Motor neuron (in vitro differentiated cells): ENCODE measurements around the gene TNFSF12. TPM values are rescaled to one million over a fixed set of nuclear protein-coding genes. Genes with fewer than 3 reads are reported as not detected.

ENCODE experiments used
- ATAC-seq, 8 experiments: fragments of 200-7000 bp; cut with Tn5 transposase; replicated peaks in 6 of 8; 2 replicates each; pipeline ENCODE4 v1.8.0; 2021; ENCODE audit warnings: mild to moderate bottlenecking in 8 of 8, moderate library complexity in 8 of 8
- H3K27ac ChIP-seq, 2 donors: fragments of 250-450 bp; sonication (Bioruptor Pico); 2 replicates each; pipeline ENCODE4 v1.9.0; 2021; ENCODE audit warnings: antibody characterized with exemption in 2 of 2, mild to moderate bottlenecking in 2 of 2, moderate library complexity in 1 of 2
- H3K4me1 ChIP-seq, 2 donors: fragments of 250-450 bp; sonication (Bioruptor Pico); replicated peaks in 1 of 2; 2 replicates each; pipeline ENCODE4 v1.6.1; 2021; ENCODE audit warnings: antibody characterized with exemption in 2 of 2, mild to moderate bottlenecking in 2 of 2, moderate library complexity in 1 of 2
- H3K4me3 ChIP-seq, 5 donors: fragments of 250-450 bp; sonication (Bioruptor Pico); 2 replicates each; pipeline ENCODE4 v1.9.0; 2021; ENCODE audit warnings: antibody characterized with exemption in 5 of 5, mild to moderate bottlenecking in 5 of 5, moderate library complexity in 4 of 5
- WGBS, 10 experiments: fragments of 450-650 bp; shearing (Covaris generic); methylation state at CpG; one replicate each; pipeline ENCODE4 v1.0.0; 2022; 5-methylcytosine and 5-hydroxymethylcytosine counted together
- in situ Hi-C, 9 experiments: fragments of 400-800 bp; cut with MboI; loops; one replicate each; pipeline ENCODE4 v1.15.0; 2021; ENCODE audit warnings: low sequenced_read_pairs in 9 of 9, low pct_unique_long_range_greater_than_20kb in 2 of 9; ENCODE audit not compliant: unreplicated experiment in 9 of 9
- total RNA-seq, 8 experiments: library from RNA; unstranded; fragments of 300-600 nt; gene quantifications; 2 replicates each; pipeline versions ENCODE4 v1.2.3 to v1.2.4, GENCODE V29; 2022

The TNFSF12 gene
- total RNA-seq, 8 experiments from 2014 or later: 0.22 to 2.9 (median 0.93) TPM; not detected in 1

DNA sequence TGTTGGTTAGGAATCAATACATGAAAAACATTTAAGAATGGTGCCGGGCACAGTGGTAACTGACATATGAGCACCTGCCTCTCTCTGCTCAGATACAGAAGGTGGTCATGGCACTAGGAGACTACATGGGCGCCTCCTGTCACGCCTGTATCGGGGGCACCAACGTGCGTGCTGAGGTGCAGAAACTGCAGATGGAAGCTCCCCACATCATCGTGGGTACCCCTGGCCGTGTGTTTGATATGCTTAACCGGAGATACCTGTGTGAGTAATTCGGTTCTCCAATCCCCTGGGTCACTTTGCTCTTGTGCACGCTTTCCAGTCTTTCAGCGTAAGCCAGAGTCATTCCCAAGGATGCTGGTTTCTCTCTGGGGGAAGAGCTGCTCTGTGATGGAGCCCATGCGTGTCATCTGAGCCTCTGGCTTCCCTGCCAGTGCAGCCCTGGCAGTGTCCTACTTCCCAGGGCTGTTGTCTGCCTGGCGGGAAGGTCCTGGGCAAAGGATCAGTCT, 27.6 kb downstream of the TNFSF12 start:
- ATAC-seq: no peak
- Histone ChIP-seq H3K4me3 (no peak overlapping the region), H3K4me1 (peaks cover 18 to 20% of the 10 kb centered on the region in 2 donors), H3K27ac (no peak overlapping the region)
- in situ Hi-C loops: no loop called here
- 62 to 100% (median 91%) methylated on average over 2 to 6 of the region's 14 CpGs; no CpG with 5 or more reads in 2 of the 10 experiments for WGBS, 10 experiments

DNA sequence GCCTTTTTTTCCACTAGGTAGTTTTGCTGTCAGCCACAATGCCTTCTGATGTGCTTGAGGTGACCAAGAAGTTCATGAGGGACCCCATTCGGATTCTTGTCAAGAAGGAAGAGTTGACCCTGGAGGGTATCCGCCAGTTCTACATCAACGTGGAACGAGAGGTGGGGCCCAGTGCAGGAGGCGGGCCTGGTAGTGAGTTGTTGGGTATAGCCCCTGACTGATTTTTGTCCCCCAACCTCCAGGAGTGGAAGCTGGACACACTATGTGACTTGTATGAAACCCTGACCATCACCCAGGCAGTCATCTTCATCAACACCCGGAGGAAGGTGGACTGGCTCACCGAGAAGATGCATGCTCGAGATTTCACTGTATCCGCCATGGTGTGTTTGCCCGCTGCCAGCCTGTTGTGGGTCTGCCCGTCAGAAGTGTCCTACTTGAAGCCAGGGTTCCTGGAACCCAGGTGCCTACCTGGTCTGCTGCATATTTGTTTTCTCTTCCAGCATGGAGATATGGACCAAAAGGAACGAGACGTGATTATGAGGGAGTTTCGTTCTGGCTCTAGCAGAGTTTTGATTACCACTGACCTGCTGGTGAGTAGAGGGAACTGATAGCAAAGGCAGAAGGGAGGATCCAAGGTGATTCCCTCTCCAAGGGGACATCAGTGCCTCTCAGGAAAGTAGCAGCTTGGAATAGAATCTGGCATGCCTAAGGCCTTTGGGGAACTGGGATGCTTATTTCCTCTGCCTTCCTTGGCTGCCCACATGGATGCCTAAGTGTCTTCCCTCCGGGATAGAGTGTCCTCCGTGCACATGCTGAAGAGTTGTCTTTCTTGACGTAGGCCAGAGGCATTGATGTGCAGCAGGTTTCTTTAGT, 28.7 kb downstream of the TNFSF12 start:
- Histone ChIP-seq H3K4me3 (no peak overlapping the region), H3K4me1 (peaks cover 22 to 28% of the 10 kb centered on the region in 2 donors), H3K27ac (no peak overlapping the region)
- in situ Hi-C loops: no loop called here
- WGBS, 10 experiments: 67 to 100% (median 90%) methylated on average over 1 to 7 of the region's 17 CpGs; no CpG with 5 or more reads in 2 of the 10 experiments
- ATAC-seq: no peak

- in situ Hi-C loops: no loop called here
- peaks cover 29 to 34% of the 10 kb centered on the region in 2 donors for H3K4me1 ChIP-seq
- WGBS, 10 experiments: 0 to 70% (median 16%) methylated on average over 1 to 6 of the region's 7 CpGs; no CpG with 5 or more reads in 3 of the 10 experiments
- ATAC-seq: peak; percentile 14 to 51 (median 35)
- H3K27ac ChIP-seq: peak within 1 kb of the TSS in 1 of 2 donors; percentile 55
- peak within 1 kb of the TSS in 1 of 5 donors; percentile 4 for H3K4me3 ChIP-seq
Observed at GRCh38 chr17:7579001-7579833, 30.4 kb downstream of the TNFSF12 start, which contains the start of gene CD68. CD68 (plus strand) TSS chr17:7579638; CDS start chr17:7579678, 40 bp downstream.

DNA sequence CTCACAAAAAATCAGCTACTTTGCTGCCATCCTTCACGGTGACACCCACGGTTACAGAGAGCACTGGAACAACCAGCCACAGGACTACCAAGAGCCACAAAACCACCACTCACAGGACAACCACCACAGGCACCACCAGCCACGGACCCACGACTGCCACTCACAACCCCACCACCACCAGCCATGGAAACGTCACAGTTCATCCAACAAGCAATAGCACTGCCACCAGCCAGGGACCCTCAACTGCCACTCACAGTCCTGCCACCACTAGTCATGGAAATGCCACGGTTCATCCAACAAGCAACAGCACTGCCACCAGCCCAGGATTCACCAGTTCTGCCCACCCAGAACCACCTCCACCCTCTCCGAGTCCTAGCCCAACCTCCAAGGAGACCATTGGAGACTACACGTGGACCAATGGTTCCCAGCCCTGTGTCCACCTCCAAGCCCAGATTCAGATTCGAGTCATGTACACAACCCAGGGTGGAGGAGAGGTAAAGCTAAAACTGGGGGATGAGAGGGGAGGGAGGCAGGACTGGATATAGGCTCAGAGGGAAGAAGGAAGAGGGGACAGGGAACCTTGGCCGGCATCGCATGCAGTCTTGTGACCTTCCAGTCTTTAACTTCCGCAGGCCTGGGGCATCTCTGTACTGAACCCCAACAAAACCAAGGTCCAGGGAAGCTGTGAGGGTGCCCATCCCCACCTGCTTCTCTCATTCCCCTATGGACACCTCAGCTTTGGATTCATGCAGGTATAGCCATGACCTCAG, 31.2 kb downstream of the TNFSF12 start:
- peak overlapping the region in 1 of 2 donors; percentile 55 for H3K27ac ChIP-seq
- peaks cover 29 to 32% of the 10 kb centered on the region in 2 donors for H3K4me1 ChIP-seq
- ATAC-seq: peak in 3 of 8 experiments; percentile 0 to 3 (median 0)
- H3K4me3 ChIP-seq: peak overlapping the region in 1 of 5 donors; percentile 4
- WGBS, 10 experiments: 20 to 94% (median 77%) methylated on average over 1 to 5 of the region's 12 CpGs; no CpG with 5 or more reads in 7 of the 10 experiments
- in situ Hi-C loops: no loop called here

GRCh38 chr17:7580604-7581575, 32.0 kb downstream of the TNFSF12 start:
- no peak for ATAC-seq
- H3K4me3 ChIP-seq: no peak overlapping the region
- WGBS, 10 experiments: 20 to 100% (median 91%) methylated on average over 1 to 17 of the region's 23 CpGs; no CpG with 5 or more reads in 2 of the 10 experiments
- H3K4me1 ChIP-seq: peaks cover 24 to 29% of the 10 kb centered on the region in 2 donors
- H3K27ac ChIP-seq: no peak overlapping the region
- in situ Hi-C loops: no loop called here

GRCh38 chr17:7582396-7583252, 33.8 kb downstream of the TNFSF12 start:
- no peak for ATAC-seq
- H3K4me3 ChIP-seq: peak overlapping the region; percentile 15 to 75 (median 70)
- WGBS, 10 experiments: 83 to 100% (median 95%) methylated on average over 1 to 12 of the region's 36 CpGs; no CpG with 5 or more reads in 6 of the 10 experiments
- H3K27ac ChIP-seq: peak overlapping the region; percentile 99
- H3K4me1 ChIP-seq: peaks cover 24 to 29% of the 10 kb centered on the region in 2 donors
- in situ Hi-C loops: no loop called here

- ATAC-seq: peak; percentile 35 to 86 (median 76)
- WGBS, 10 experiments: 0 to 19% (median 1%) methylated on average over 5 to 39 of the region's 69 CpGs; no CpG with 5 or more reads in 4 of the 10 experiments
- in situ Hi-C loops: no loop called here
- Histone ChIP-seq H3K4me3 (peak within 1 kb of the TSS; percentile 63 to 75 (median 70)), H3K4me1 (peaks cover 24 to 29% of the 10 kb centered on the region in 2 donors), H3K27ac (peak within 1 kb of the TSS; percentile 99)
Observed at GRCh38 chr17:7583253-7584109, 34.6 kb downstream of the TNFSF12 start, which contains the start of gene MPDU1. MPDU1 (plus strand) TSS chr17:7583852; CDS start chr17:7583863, 11 bp downstream.

- 60 to 100% (median 85%) methylated on average over 1 to 5 of the region's 9 CpGs; no CpG with 5 or more reads in 4 of the 10 experiments for whole genome bisulfite sequencing, 10 experiments
Observed at GRCh38 chr17:7586673-7587419, 38.0 kb downstream of the TNFSF12 start.

DNA sequence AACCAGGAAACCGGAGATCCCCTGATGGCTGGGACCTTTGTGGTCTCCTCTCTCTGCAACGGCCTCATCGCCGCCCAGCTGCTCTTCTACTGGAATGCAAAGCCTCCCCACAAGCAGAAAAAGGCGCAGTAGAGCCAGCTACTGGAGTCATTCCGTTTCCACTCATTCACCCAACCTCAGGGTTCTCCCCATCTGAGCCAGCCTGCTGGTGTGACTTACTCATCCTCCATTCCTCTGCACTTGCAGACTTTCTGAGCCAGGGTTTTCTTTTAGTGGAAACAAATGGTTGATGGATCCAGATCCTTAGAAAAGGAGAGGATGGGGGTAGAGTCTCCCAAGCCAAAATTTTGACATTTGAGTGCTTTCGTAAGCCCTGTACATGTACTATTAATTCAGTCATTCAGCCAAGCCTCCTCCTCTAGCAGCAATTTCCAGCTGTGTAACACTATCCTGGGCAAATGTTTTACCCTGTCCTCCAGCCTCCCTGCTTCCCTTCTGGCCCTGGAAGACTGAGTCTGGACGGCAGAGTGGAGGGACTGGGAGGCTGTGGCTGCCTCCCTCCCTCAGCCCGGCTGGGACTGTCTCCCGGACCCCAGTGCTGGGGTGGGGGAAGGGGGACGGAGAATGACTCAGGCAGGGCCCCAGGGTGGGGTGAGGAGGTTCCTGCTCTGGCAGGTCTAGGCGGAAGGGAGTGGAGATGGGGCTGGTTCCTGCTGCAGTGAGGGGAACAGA, 38.7 kb downstream of the TNFSF12 start:
- in situ Hi-C loops: no loop called here
- peak in 2 of 8 experiments; percentile 5 to 9 for ATAC-seq
- Histone ChIP-seq H3K4me1 (peaks cover 19 to 22% of the 10 kb centered on the region in 2 donors), H3K27ac (no peak overlapping the region), H3K4me3 (no peak overlapping the region)
- 0 to 100% (median 97%) methylated on average over 1 to 6 of the region's 12 CpGs; no CpG with 5 or more reads in 5 of the 10 experiments for WGBS, 10 experiments

More at GRCh38 chr17:7586673-7587419, 38.0 kb downstream of the TNFSF12 start:
- Histone ChIP-seq H3K4me3 (no peak overlapping the region), H3K4me1 (peaks cover 26% of the 10 kb centered on the region in 2 donors), H3K27ac (no peak overlapping the region)
- in situ Hi-C loops: no loop called here
- ATAC-seq: no peak
